UCSD-AML1 (cell line): ENCODE results near the gene TDO2.
"Not testable (repeated sequence)": the region's sequence is repeated elsewhere in the genome, so short reads cannot be mapped to it uniquely, and the experiment has no call there.

ENCODE experiments used
- DNase-seq: peaks from one replicate; lab custom pipeline; 2025; ENCODE audit not compliant: unreplicated experiment; lab: John Stamatoyannopoulos, UW

Gene TDO2

GRCh38 chr4:155903453-155903852, at the start of gene TDO2:
TSS of gene TDO2 (plus strand) at chr4:155903696. CDS start at chr4:155903759, 63 bp downstream.
- no peak for DNase-seq

GRCh38 chr4:155854582-155855226, 48.8 kb upstream of the TDO2 start:
- no peak for DNase-seq

GRCh38 chr4:155855897-155856296, 47.6 kb upstream of the TDO2 start:
- DNase-seq, result no peak

- no peak for DNase-seq
Observed at GRCh38 chr4:155866177-155866576, 37.3 kb upstream of the TDO2 start, which contains the start of gene ASIC5. TSS of gene ASIC5 (minus strand) at chr4:155866277. CDS start at chr4:155866226, 51 bp downstream.

- no peak for DNase-seq
Observed at GRCh38 chr4:155875878-155876277, 27.6 kb upstream of the TDO2 start.

- no peak for DNase-seq
Observed at GRCh38 chr4:155877971-155878370, 25.5 kb upstream of the TDO2 start.

GRCh38 chr4:155878611-155879010, 24.9 kb upstream of the TDO2 start:
- DNase-seq, result no peak

- DNase-seq, result no peak
Observed at GRCh38 chr4:155879767-155880166, 23.7 kb upstream of the TDO2 start.

GRCh38 chr4:155881555-155881954, 21.9 kb upstream of the TDO2 start:
- no peak for DNase-seq

GRCh38 chr4:155883895-155884294, 19.6 kb upstream of the TDO2 start:
- no peak for DNase-seq

GRCh38 chr4:155885666-155886065, 17.8 kb upstream of the TDO2 start:
- DNase-seq, result no peak

- DNase-seq, result no peak
Observed at GRCh38 chr4:155887045-155887444, 16.5 kb upstream of the TDO2 start.

- no peak for DNase-seq
Observed at GRCh38 chr4:155887847-155888570, 15.5 kb upstream of the TDO2 start.

- DNase-seq, result no peak
Observed at GRCh38 chr4:155889031-155889793, 14.3 kb upstream of the TDO2 start.

GRCh38 chr4:155889946-155890345, 13.6 kb upstream of the TDO2 start:
- DNase-seq, result no peak

GRCh38 chr4:155891058-155891457, 12.4 kb upstream of the TDO2 start:
- DNase-seq, result no peak

- DNase-seq, result not testable (repeated sequence)
Observed at GRCh38 chr4:155898371-155898770, 5.1 kb upstream of the TDO2 start.

- DNase-seq, result no peak
Observed at GRCh38 chr4:155899891-155900290, 3.6 kb upstream of the TDO2 start.

GRCh38 chr4:155900381-155900780, 3.1 kb upstream of the TDO2 start:
- no peak for DNase-seq

GRCh38 chr4:155901013-155901412, 2.5 kb upstream of the TDO2 start:
- DNase-seq, result no peak

- no peak for DNase-seq
Observed at GRCh38 chr4:155904331-155904730, 835 bp downstream of the TDO2 start.
